CD4-positive, alpha-beta T cell treated with Interleukin-15 for 1 hour (primary cell): ENCODE data around the gene SPATA16.
"Not testable (repeated sequence)": the region's sequence is repeated elsewhere in the genome, so short reads cannot be mapped to it uniquely, and the experiment has no call there.

Experiments used
- DNase-seq: peaks from one replicate; pipeline ENCODE4 v3.0.0-alpha.2; 2020

The SPATA16 gene

DNA sequence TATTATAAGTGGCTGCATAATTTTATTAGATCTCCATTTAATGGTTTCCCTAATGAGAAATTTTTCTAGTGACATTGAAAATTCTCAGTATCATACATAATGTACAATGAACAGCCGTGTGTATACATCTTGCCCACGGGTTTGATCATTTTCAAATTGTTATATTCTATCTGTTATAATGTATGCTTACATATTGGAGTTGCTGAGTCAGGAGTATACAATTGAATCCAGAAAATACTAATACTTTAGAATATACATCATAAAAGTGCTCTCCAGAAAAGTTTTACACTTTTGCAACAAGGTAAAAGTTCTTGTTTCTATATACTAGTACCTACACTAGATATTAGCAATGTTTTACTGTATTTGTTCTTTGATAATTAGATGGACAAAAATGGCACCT is 82.8 kb downstream of the SPATA16 start:
- DNase-seq = no peak

DNA sequence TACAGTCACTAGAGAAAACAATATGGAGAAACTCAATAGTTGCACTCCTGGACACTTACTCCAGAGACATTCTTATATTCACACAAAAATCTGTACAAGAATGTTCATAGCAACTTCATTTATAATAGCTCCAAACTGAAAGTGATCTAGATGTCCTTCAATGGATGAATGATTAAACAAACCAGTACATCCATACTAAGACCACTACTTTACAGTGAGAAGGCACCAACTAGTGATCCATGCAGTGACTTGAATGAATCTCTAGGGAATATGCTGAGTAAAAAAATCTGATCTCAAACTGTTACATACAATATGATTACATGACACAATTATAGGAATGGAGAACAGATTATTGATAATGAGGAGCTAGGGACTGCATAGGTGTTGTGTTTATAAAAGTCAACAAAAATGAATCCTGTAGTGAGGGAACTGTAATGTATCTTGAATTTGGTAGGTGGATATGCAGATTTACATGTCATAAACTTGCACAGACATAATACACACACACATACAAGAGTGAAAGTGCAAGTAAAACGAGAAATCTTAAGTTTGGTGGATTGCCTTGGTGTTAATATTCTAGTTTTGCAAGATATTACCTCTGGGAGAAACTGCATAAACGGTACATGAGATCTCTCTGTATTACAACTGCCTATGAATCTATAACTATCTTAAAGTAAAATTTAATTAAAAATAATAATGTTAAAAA is 85.7 kb downstream of the SPATA16 start:
- no peak for DNase-seq

DNA sequence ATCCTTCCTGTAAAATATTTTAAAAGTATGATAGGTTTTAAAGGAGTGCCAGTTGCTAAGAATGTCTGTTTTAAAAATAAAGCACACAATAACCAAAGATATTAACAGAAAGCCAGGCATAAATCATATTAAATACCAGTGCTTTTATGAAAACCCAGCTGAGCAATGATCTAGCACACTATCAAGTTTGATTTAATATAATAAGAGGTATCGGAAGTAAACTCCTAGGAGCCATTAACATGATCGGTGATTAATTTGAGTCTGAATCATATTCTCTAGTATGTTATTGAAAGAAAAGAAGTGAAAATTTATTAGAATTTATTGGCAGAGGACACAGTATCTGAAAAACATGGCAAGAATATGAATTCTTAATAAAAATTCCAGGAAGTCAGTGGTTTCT is 91.7 kb downstream of the SPATA16 start:
- DNase-seq = no peak

DNA sequence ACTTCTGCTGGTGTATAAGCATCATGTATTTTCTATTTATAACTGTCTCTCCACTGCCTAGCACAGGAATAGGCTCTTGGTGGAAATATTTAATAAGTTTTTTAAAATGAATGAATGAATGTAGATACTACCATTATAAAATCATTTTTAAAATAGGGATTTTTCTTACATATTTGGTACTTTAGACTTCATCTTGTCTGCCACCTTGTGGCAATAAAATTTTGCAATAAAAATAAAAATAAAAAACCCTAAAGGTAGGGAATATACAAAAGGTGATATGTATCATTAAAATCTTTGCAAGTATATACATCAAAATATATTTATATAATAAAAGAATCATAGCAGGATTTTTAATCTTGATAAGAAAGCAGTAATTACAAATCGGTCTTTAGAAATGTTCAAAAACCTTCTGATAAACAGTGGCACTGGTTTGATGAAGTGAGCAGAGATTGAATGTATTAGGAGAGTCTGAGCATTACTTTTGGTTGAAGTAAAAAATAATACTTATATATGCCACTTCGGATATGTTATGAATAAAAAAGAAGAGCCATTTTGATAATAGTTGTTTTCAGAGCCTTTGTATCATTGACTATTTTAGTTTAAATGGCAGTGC is 95.2 kb downstream of the SPATA16 start:
- no peak for DNase-seq

DNA sequence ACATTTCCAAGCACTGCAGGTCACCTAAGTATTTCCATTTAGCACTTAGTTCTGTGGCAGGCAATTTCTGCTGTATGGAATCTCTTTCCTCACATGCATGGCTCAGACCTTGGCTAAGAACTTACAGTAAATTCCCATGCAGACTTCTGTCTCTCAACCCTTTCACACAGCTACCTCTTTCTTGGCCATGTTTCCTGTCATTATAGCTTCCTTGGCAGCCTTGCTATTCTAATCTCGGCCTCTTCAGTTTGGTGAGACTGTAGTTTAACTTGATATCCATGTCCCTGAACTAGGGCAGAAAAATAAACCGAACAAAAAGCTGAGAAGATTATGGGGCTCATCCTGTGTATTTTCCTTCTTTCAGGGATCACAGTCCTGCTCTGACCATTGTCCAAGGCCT is 96.0 kb downstream of the SPATA16 start:
- no peak for DNase-seq

DNA sequence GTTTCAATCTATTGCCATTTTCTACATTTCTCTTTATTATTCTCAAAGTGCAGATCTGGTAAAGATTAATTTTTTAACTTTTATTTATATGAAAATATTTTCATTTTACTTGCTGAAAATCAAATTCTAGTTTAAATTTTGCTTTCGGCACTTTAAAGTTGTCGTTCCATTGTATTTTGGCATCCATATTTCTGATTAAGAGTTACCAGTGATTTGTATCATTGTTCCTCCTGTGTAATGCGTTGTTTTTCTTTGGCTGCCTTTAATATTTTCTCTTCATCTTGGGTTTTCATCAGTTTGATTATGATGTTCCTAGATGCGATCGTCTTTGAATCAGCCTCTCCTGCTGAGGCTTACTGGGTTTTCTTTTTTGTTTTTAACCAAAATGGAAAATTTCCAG is 97.3 kb downstream of the SPATA16 start:
- DNase-seq = no peak

DNA sequence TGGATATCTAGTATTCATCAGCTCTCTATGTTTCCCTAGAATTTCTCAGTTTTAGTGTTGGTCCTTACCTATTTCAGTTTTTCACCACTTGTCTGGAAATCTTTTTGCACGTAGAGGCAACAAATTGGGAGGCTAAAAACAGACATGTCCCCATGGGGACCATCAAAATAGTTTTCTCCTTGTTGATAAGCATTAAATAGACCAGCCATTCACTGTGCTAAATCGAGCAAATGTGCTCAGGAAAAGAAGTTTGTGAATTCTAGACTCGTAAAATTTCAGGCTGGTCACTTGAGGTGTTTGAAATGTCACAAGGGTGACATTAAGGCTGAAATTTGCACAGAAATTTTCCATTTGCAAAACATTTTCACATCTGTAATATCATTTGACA is 102.6 kb downstream of the SPATA16 start:
- no peak for DNase-seq

DNA sequence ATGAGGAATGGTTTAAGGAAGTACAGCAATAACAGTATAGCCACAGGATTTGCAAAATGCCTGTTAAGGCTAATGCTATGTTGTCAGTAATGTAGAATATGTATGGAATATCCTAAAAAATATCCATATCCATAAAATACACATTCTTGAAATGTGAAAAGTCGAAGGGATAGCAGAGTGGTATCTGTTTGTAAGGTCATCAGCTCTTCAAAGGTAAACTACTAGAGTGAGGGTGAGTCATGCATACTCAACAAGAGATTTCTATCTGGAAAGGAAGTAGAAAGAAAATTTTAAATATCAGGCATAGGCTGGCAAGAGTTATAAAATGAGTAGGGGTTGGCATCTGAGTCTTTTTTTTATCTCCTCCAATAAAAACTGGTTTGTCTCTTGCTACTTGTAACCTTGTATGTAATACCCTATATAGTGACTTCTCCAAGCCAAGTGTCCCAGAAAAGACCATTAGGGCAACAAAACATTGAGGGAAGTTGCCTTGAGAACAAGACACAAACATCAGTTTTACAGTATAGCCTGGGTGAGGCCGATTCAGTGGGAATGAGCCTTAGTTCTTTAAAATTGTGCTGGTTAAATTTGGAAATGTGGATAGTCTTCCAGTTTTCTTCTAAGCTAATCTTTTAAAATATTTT is 103.1 kb downstream of the SPATA16 start:
- no peak for DNase-seq

DNA sequence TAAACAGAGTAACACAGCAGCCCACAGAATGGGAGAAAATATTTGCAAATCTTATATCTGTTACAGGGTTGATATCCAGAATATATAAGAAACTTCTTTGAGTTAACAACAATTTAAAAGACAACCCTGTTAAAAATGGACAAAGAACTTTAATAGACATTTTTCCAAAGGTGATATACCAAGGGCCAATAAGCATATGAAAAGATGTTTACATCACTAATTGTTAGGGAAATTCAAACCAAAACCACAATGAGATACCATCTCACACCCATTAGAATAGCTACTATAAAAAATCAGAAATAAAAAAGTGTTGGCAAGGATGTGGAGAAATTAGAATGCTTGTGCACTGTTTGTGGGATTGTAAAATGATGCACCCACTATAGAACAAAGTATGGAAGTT is 110.8 kb downstream of the SPATA16 start:
- DNase-seq = no peak

DNA sequence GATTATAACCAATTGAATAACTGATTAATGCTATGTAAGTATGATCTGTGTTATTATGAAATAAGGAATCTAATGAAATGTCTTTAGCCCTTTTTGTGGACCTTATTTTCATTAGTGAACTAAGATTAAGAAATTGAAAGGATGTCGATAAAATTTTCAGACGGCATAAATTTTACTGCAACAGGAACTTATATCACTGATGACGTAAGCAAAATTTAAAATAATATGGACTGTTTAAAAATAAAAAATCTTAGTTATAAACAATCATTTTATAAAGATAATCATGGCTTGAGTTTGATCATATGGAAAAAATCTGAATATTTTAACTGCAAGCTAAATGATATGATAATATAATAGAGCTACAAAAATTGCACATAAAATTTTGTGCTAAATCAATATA is 112.7 kb downstream of the SPATA16 start:
- no peak for DNase-seq

DNA sequence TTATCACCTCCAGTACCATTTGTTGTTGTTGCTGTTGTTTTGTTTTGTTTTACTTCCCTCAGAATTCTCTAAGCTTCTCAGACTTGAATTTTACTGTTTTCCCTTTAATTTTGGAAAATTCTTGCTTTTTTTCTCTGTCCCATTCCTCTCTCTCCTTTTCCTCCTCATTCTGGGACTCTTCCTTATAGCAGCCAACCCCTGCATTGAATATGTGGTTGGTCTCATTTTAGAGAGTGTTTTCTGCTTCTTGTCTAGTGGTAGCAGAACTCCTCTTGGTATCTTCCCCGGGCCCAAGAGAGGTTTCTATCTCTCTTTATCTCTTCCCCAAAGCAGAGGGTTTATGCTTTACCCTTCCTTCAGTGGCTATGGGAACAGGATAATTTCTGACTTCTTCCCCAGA is 113.6 kb downstream of the SPATA16 start:
- DNase-seq = no peak

DNA sequence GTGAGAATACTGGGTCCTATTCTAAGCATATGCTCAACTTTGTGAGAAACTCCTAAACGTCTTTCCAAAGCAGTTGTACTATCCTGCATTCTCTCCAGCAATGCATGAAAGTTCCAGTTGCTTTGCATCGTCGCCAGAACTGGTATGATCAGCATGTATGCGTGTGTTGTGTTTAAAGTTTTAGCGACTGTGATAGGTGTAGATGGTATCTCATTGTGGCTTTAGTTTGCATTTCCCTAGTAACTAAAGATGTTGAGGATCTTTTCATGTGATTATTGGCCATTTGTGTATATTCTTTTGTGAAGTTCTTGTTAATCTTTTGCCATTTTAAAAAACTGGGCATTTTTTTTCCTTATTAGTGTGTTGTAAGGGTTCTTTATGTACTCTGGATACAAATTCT is 115.1 kb downstream of the SPATA16 start:
- DNase-seq = no peak

DNA sequence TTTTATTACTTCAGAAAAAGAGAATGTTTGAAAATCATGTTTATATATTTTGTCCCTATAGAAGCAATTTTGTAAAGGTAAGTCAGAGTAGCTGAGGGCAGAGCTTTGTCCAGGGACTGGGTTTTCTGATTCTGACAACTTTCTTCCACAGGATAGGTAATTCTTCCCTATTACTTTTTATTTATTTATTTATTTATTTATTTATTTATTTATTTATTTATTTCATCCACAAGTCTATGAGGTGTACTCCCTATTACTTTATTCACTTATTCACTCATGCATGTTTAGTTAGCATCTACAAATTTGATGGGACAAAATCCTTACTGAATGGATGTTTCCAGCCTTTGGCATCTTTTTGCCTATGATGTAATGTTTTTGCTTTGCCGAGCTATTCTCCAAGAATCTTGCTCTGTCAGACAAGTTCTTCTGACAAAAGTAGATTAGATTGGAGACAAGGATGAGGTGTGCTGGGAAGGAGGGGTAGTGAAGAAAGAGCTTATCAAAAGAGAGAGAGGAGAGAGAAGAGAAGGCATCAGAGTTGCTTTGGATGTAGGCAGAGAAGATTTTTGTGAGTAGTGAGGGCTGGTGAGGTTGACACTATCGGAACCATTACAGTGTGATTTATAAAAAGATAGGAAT is 119.4 kb downstream of the SPATA16 start:
- no peak for DNase-seq

DNA sequence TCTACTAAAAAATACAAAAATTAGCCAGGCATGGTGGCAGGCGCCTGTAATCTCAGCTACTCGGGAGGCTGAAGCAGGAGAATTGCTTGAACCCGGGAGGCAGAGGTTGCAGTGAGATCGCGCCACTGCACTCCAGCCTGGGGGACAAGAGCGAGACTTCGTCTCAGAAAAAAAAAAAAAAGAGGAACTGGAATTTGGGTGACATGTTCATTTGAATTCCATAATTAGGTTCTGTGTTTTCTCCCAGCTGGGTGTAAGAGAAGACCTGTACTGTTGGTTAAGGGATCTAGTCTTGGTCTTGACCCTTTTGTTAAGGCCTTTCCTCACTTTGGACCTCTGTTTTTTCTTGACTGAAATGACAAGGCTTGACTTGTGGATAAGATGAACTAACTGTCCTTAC is 120.9 kb downstream of the SPATA16 start:
- not testable (repeated sequence) for DNase-seq

DNA sequence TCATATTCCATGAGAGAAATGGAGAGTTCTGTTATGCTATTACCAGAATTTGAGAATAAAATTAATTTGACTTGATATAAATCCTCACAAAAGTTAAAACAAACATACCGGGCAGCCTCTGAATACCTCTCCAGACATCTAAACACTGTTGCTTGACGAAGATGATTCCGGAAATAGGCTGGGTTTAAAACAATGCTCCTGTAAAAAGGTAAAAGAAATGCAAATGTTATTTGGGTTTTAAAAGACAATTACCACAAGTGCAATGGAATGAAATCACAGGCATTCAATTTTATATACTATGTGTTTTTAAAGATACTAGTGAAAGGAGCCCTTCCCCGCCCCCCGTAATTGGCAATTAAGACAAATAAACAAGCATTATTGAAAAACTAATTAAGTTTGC is 121.7 kb downstream of the SPATA16 start:
- no peak for DNase-seq

DNA sequence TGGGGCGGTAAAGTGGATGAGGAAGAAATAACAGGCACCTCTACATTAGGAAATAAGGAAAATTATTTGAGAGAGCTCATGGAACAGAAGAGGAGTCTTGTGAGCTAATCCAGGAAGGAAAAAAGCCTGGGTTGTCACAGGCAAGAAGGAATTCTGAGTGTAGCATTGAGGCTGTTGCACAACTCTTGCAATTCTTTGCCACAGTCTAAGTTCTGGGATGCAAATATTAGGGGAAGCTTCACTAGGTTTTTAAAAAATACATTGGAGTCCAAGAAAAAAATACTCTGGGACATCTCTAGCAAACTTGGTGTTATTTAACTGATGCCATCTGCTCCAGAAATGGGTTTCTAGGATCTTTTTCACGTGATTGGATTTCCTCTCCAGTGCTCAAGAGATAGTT is 122.3 kb downstream of the SPATA16 start:
- no peak for DNase-seq

DNA sequence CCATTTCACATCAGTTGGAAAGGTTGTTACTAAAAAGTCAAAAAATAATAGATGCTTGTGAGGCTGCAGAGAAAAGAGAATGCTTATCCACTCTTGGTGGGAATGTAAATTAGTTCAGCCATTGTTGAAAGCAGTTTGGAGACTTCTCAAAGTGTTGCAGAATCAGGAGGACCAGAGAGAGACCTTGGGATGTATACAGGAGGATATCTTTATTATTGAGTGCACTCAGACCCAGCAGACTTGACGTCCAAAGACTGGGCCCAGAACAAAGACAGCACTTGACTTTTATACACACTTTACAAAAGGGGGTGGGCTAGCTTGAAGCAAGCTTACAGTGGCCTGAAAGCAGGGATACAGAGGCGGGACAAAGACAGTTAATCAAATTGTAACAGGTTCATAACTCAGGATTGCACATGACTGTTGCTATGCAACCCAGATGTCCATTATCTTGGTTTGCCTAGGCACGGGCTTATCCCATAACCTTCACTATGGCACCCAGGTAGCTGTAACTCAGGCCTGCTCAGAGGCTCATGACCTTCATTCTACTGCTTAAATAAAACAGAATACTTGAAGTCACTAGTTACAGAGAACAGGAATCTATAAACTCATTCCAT is 127.7 kb downstream of the SPATA16 start:
- DNase-seq = no peak

DNA sequence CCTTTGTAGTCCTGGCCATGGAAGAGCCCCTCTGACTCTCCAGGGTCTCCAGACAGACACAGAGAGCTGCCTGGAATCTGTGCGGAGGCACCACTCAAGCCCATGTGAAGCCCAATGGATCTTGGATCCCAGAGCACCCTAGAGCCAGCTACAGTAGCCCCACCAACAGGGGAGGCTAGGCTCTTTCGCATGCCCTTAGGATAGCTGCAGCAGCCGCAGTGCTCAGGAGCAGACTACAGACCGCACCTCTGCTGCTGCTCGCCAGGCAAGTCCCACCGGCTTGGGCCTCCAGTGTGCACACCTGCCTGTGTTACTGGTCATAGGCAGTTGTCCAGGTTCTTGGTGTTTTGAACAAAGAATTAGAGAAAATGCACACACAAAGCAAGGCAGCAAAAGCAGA is 131.6 kb downstream of the SPATA16 start:
- no peak for DNase-seq

DNA sequence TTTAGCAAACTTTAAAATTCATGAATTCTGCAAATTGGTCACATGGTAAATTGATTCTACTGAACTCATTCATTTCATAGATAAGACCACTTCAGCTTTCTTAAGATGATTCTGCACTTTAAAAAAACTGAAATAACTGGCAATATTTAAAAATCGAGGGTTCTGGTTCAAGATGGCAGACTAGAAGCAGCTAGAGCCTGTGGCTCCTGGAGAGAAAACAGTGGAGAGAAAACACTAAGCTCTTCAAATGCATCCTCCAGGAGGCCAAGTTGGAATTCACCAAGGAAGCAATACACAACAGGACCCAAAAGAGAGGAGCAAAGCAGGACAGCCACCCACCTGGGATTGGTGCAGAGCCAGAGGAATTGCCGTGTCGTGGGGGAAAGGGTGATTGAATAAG is 132.1 kb downstream of the SPATA16 start:
- DNase-seq = no peak

DNA sequence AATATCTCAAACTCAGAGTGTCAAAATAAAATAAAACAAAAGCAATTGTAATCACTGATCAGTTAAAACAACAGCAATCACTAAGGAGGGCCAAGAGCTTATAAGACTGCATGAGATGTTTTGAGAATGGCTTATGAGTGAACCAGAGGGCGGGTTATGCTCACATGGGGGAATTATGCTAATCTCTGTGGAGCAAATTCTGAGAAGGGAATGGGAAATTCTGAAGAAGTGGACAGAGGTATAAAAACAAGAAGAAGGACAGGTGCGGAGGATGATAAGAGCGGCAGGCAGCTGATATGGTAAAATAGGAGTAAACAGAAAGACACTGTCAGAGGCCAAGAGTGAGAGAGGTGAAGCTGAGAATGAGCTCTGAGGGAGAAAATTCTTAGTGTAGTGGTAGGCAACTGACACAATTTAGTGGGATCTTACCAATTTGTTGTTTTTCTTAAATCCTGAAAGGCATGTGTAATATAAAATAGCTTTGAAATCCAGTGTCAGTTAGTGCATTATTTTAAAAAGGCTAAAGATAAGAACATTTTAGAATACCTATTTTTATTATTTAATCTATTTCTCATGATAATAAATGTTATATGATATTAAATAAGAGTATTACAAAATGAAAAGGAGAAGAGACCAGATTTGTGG is 133.8 kb downstream of the SPATA16 start:
- DNase-seq = no peak

DNA sequence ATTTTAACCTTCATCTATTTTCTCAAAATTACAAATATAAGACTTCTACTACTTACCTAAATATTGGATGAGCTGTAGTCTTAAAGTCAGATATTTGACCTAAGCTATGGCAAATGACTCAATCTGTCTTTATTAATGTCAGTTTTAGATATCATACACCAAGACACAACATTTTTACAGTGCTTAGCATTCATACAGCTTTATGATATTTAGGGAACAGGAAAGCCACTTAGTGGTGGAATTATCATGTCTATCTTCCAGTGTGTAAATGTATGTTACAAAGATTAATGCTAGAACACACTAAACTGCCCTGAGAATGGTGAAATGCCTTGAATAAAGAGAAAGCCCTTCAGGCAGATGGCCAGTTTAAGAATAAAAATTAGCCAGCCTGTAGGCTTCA is 135.0 kb downstream of the SPATA16 start:
- DNase-seq = no peak

DNA sequence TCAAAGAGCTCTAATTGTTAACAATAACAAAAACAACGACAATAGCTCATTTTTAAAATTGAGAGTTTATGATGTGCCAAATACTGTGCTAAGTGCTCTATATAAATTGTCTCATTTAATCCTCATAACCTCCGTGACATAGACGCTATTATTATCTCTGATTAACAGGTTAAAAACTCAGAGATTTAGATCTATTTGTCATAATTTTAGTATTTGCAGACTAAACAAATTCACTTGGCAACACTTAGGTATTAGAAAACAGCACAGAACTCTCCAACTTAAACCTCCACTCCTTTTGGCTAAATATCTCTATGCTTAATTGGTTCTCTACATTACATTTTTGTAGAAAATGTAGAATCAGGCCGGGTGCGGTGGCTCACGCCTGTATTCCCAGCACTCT is 136.4 kb downstream of the SPATA16 start:
- DNase-seq = no peak

DNA sequence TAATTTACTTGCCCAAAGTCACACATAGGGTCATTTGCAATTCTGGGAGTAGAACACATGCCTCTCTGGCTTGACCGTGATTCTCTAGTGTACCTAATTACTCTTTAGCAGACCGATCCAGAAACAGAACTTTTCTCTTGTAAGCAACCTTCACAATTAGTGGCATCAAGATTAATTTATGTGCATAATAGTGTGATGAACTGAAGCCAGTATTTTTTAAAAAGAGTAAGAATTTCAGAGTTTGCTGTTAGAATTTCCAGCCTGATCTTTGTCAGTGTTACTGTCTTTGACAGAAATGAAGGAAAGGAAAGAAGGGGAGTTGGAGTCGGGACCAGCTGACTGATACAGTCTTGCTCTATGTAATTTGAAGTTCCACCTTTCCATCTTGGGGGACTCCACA is 137.1 kb downstream of the SPATA16 start:
- DNase-seq = no peak
